NCI-H774 (cell line): ENCODE data around the gene NADK.
"Not testable (repeated sequence)": the region's sequence is repeated elsewhere in the genome, so short reads cannot be mapped to it uniquely, and the experiment has no call there.

Experiments used
- DNase-seq: peaks from one replicate; lab custom pipeline; 2025; lab: John Stamatoyannopoulos, UW

NADK gene

GRCh38 chr1:1704284-1704957 lies 73.8 kb downstream of the NADK start:
- not testable (repeated sequence) for DNase-seq

DNA sequence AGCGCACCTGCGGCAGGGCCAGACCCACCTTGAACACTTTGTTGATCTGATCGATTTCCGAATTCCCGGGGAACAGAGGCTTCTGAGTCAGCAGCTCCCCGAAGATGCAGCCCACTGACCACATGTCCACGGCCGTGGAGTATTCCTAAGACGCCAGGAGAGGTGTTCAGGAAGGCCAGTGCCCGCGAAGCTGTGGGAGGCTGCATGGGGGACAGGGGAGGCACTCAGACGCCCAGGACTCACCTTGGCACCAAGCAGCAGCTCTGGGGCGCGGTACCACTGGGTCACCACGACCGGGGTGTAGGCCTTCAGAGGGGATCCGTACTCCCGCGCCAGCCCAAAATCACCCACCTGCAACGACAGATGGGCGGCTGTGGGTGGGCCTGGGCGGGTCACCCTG lies 74.5 kb downstream of the NADK start:
- DNase-seq = no peak

DNA sequence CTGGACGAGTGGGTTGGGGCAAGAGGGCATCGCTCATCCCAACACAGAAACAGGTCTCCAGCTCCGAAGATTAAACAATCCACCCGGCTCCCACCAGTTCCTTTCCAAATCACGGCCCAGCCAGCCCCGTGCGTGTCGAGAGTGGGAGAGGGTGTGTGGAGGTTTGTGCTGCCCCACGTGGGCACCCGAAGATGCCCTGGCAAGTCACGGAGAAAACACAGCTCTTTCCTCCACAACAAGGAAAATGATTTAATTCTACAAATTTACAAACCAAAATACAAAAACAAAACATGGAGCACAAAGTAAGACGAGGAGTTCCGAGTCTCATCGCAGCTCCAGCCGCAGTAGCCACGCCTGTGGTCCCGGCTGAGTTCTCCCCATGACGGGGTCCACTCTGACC lies 75.8 kb downstream of the NADK start:
- not testable (repeated sequence) for DNase-seq
